GM15510 (cell line): ENCODE results near the gene MYH3.

Experiments
- POLR2A ChIP-seq: IDR thresholded peaks from 3 replicates; pipeline ENCODE4 v1.6.1; 2011; ENCODE audit warnings: borderline replicate concordance; ENCODE audit not compliant: insufficient read length; ENCODE audit errors: extremely low read depth

Gene MYH3

DNA sequence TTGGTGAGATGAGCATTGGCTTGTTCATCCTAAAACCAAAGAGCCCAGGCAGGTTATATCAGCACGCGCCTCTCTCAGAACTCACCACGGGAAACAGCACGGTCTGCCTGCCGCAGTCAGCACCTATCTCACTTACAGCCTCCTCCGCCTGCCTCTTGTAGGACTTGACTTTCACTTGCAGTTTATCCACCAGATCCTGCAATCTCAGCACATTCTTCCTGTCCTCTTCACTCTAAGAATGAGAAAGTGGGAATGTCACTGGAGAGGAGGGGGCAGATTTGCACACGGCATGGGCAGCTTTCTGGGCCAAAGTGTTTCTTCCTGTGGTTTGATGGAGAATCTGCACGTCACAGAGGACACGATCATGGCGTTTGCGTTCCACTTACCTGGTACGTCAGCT, 27.4 kb downstream of the MYH3 start:
- TF ChIP-seq POLR2A = no peak

DNA sequence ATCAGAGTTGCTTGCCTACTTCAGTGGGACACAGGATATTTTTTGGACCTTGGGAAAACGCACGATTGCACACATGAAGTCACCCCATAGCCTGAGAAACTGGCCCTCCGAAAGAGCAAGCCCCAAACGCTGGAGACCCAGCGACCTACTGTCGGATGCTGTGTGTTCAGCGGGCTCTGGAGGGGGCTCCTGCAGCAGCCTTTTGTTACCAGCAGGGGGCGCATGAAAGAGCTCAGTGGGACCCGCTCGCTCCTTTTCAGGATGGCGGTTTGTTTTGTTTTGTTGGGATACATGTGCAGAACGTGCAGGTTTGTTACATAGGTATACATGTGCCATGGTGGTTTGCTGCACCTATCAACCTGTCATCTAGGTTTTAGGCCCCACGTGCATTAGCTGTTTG, 28.4 kb downstream of the MYH3 start:
- TF ChIP-seq POLR2A = no peak

DNA sequence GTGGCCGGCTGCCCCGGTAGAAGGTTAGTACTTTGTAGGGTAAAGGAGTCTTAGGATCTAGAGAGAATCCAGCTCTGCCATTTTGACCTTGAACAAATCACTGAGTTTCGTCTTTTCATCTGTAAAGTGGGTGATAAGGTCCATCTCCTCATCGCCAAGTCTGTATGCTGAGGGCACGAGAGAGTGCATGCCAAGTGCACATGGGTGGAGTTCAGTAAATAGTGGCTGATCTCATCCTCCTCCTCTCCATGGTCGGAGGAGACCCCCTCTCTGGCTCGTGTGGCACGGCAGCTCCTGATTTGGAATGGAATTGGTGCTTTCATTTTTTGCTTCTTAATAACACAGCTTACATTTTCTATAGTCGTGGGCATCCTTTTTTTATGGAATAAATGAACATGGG, 30.7 kb downstream of the MYH3 start:
- no peak for TF ChIP-seq POLR2A

- no peak for TF ChIP-seq POLR2A
These were observed 32.1 kb downstream of the MYH3 start for GRCh38 chr17:10624969-10625368.

DNA sequence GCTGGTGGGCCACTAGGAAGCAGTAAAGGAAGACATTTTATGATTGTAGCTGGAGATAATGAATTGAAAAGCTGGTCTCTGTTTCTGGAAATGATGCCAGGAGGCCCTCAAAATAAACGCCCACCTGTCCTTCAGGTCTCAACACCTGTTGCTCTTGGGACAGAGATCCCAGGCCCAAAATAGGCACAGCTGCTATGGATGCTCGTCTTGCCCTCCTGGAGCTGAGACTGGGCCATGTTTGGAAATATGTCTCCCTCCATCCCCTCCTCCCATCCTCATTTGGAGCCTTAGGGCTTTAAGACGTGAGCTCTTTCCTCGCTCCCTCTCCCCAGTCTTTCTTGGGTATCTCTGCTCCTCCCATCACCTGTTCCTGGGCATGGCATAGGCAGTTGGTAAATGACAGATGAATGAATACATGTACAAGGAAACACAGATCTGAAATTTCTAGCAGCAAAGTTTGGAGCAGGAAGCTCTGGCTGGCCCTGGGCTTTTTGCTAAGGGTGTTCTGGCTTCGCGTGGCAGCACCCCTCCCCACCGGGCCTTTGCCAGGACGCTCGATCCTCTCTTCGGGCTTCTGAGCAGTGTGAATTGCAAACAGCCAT, 33.3 kb downstream of the MYH3 start:
- no peak for TF ChIP-seq POLR2A

- TF ChIP-seq POLR2A = no peak
These were observed 34.3 kb downstream of the MYH3 start for GRCh38 chr17:10622617-10623485.

- TF ChIP-seq POLR2A = no peak
These were observed 35.7 kb downstream of the MYH3 start for GRCh38 chr17:10621397-10621796.

GRCh38 chr17:10620823-10621222, 36.3 kb downstream of the MYH3 start:
- no peak for TF ChIP-seq POLR2A

DNA sequence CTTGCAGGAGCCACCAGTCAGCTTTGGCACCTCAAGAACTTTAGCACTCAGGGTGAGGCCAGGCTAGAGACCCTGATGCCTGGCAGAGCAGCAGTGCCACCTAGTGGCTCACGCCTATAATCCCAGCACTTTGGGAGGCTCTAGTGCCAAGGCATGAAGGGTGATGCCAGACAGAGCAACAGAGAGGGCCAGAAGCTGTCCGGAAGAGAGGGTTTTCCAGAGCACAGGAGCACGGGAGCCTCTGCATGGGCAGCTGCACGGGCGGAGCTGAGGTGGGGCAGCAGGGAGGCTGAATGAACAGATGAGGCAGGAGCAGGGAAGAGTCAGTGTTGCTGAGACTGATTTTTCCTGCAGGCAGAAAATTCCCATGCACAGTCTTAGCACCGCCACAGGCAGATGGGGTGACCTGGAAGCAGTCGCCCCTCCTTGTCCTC, 38.9 kb downstream of the MYH3 start:
- TF ChIP-seq POLR2A = no peak

DNA sequence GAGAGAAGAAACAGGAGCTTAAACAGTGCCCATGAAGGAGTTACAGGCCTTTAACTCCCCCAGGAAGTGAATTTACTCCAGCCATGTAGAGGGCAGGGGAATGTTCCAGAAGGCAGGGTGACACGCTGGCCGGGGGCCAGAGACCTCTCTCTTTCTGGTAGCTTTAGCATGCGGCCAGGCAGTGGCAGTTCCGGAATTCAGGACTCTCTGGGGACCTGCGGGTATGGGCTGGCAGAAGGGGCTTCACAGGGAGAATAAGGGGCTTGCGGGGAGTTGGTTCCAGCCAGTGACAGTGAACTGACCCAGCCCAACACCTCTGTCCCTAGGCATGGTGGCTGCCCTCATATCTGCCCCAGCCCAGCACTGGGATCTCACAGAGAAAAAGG, 40.0 kb downstream of the MYH3 start:
- TF ChIP-seq POLR2A = no peak

- no peak for TF ChIP-seq POLR2A
These were observed 40.5 kb downstream of the MYH3 start for GRCh38 chr17:10616502-10617119.

- TF ChIP-seq POLR2A = no peak
These were observed 42.5 kb downstream of the MYH3 start for GRCh38 chr17:10614536-10615155.

- TF ChIP-seq POLR2A = no peak
These were observed 43.2 kb downstream of the MYH3 start for GRCh38 chr17:10613775-10614513.

DNA sequence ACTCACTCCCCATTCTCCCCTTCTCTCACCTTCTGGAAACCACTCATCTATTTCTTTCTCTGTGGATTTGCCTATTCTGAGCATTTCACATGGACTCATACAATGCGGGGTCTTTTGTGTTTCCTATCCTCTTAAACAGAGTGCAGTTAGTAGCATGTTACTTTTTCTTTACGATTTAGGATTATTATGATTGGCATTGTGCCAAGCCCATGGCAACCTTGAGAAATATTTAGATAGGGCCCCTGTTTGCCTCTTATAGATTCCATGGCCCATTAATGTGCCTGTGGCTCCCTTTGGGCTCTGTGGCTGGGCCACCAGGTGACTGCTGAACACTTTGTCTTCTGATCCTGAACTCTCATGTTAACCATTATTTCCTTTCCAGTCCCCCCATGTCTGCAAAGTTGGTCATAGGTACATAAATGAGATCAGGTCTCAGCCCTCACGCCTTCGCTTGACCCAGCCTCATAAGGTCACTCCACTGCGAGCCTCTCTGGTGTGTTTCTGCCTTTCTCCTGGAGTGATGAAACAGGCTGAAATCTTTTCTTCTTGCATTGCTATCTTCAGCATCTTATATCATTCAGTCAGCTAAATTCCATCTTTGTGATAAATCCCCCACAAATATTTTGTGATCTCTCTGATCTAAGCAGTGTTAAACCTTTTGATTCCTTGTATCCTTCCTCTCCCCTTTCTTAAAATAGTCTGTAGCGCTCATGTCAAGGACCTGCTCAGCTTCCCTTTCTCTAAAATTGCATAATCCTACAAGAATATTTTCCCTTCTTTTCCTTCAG, 44.0 kb downstream of the MYH3 start:
- TF ChIP-seq POLR2A = no peak

GRCh38 chr17:10610884-10611283, 46.2 kb downstream of the MYH3 start:
- TF ChIP-seq POLR2A = no peak

GRCh38 chr17:10608244-10608643, 48.9 kb downstream of the MYH3 start:
- no peak for TF ChIP-seq POLR2A
